HL-60 (cell line): ENCODE measurements around the gene KRT2.

Source experiments
- POLR2AphosphoS5 ChIP-seq: IDR thresholded peaks from 2 replicates; pipeline ENCODE4 v1.6.1; 2012; ENCODE audit warnings: low read depth
- TF ChIP-seq, protein P1 (sequence below): IDR thresholded peaks from one replicate; pipeline ENCODE4 v1.5.1; 2011; ENCODE audit warnings: low read length, control low read depth, inconsistent platforms; ENCODE audit not compliant: insufficient read depth

DNA sequence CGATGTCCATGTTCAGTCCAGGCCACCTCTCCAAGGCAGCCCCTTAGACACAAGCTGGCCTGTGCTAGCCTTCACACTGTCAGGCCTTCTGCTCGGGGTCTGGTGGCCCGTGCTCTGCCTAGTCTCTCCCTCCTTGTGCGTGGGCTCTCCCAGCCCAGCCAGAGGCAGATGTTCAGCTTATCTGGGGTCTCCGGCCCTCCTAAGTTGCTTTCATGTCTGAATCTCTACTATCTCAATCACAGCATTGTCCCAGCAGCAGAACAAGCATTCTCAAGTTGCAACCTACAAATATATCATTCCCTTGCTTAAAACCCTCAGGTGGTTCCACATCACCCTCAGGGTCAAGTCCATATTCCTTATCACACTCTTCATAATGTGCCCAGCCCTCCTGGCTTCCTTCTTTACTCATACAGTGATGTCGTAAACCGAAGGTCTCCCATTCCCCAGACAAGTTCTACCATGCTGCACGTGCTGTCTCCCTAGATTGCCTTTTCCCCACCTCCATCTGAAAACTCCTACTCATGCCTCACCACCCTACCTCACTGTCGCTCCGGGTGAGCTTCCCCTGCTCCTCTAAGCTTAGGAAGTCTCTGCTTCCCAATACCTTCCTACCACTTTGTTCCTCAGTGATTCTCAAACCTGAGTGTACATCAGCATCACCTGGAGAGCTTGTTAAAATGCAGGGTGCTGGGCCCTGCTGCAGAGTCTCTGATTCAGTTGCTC lies 35.2 kb downstream of the KRT2 start:
- TF ChIP-seq POLR2AphosphoS5: no peak
- TF ChIP-seq, protein P1, sequence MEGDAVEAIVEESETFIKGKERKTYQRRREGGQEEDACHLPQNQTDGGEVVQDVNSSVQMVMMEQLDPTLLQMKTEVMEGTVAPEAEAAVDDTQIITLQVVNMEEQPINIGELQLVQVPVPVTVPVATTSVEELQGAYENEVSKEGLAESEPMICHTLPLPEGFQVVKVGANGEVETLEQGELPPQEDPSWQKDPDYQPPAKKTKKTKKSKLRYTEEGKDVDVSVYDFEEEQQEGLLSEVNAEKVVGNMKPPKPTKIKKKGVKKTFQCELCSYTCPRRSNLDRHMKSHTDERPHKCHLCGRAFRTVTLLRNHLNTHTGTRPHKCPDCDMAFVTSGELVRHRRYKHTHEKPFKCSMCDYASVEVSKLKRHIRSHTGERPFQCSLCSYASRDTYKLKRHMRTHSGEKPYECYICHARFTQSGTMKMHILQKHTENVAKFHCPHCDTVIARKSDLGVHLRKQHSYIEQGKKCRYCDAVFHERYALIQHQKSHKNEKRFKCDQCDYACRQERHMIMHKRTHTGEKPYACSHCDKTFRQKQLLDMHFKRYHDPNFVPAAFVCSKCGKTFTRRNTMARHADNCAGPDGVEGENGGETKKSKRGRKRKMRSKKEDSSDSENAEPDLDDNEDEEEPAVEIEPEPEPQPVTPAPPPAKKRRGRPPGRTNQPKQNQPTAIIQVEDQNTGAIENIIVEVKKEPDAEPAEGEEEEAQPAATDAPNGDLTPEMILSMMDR: no peak
